GM12801 (cell line): Measurements from ENCODE around the gene KCNJ12.

ENCODE experiments used
- TF ChIP-seq, protein P1 (sequence below): IDR thresholded peaks from one replicate; pipeline ENCODE4 v1.5.1; 2011; ENCODE audit warnings: control low read depth; ENCODE audit not compliant: insufficient read length; ENCODE audit errors: extremely low read depth

KCNJ12 gene

GRCh38 chr17:21375162-21375560 is 996 bp upstream of the KCNJ12 start:
- TF ChIP-seq, protein P1, sequence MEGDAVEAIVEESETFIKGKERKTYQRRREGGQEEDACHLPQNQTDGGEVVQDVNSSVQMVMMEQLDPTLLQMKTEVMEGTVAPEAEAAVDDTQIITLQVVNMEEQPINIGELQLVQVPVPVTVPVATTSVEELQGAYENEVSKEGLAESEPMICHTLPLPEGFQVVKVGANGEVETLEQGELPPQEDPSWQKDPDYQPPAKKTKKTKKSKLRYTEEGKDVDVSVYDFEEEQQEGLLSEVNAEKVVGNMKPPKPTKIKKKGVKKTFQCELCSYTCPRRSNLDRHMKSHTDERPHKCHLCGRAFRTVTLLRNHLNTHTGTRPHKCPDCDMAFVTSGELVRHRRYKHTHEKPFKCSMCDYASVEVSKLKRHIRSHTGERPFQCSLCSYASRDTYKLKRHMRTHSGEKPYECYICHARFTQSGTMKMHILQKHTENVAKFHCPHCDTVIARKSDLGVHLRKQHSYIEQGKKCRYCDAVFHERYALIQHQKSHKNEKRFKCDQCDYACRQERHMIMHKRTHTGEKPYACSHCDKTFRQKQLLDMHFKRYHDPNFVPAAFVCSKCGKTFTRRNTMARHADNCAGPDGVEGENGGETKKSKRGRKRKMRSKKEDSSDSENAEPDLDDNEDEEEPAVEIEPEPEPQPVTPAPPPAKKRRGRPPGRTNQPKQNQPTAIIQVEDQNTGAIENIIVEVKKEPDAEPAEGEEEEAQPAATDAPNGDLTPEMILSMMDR = no peak

DNA sequence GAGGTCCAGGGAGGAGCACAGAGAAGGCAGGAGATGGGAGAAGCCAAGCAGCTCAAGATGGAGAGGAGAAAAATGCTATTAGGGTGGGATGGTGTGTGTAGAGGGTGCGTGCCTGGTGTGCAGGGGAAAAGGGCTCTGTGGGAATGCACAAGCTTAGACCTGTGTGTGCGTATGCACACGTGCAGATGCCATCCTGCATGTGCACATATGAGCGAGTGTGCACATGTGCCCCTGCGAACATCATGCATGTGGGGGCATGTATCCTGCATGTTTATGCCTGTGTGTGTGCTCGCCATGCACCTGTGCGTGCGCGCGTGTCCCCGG is 438 bp upstream of the KCNJ12 start:
- TF ChIP-seq, protein P1 = no peak

DNA sequence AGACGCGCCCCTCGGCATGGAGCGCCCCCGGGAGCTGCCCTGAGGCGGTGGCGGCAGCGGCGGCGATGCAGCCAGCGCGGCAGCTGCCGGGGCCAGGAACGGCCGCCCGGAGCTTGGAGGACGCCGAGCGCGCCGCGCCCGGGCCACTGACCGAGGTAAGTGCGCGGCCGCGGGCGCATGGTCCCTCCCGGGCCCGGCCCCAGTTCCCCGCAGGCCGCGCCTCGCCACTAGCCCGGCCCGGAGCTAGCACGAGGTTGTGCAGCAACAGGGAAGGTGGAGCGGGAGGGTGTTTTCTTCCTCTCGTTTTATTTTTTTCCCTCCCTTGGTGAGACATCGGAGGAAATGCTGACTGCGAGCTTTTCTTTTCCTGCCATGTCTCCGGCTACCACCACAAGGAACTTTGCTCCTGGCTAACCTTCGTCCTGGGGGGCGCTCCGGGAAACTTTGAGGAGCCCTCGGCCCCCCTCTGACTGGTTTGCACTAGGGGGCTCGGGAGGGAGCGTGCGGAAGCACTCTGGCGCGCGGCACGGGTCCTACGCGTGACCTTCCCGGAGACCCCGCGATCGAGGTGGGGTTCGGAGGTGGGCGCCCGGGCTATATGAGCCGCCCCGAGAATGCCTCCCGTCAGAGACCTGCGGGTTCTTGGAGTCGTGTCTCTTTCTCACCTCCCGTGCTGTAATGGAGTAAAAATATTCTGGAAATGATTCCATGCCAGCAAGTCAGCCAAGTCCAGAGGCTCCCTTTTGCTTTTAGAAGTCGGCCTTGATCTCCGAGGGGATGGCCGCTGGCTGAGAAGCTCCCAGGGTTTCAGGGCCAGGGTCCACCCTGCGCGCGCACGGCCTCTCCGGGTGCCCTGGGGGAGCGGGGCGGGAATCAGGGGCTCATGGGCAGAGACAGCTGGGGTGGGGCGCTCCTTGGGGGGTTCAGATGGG is 868 bp downstream of the KCNJ12 start:
- TF ChIP-seq, protein P1 = no peak

DNA sequence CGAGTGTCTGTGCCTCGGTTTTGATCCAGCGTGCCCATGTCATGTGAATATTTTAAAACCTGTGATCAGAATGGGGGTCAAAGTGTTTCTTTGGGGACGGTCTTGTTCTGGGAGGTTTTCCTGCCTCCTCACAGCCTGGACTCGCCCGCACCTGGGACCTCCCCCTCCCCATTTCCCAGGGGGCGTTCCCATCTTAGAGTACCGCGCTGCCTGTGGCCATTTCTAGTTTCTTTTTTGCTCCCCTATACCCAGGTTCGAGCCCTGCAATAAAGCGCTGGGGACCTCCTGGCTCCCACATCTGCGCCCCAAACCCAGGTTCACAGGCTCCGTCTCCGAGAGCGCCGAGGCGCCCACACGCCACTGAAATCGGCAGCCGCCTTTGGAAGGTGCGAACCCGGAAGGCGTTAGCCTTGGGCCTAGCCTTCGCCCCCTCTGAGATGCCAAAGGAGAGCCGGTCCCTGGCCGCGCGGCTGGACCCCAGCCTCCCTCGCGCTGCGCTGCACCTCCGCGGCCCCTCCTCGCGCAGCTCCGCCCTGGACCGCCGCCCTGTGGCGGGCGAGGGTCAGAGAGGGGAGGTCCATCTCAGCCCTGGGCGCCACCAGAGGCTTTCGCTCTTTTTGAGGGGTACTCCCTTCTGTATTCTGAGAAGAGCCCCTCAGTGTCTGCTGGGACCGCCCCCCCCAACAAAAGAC is 1.7 kb downstream of the KCNJ12 start:
- TF ChIP-seq, protein P1 = no peak

- TF ChIP-seq, protein P1 = no peak
Measured at GRCh38 chr17:21378553-21378952, 2.4 kb downstream of the KCNJ12 start.

GRCh38 chr17:21379080-21379711 is 3.0 kb downstream of the KCNJ12 start:
- TF ChIP-seq, protein P1 = no peak

DNA sequence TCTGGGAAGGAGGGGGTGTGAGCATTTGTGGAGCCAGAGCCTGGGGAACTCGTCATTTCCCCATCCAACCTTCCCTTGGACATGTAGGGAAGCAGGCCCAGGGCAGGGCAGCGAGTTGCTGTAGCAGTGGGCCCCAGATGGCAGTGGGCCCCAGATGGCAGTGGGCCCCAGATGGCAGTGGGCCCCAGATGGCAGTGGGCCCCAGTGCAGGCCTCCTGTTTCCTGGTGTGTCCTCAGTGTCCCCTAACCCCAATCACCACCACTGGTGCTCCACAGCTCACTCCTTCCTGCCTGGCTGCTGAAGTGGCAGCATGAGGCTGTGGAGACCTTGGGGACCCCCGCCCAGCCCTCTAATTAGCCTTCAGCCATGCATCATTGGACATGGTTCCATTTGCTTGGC is 4.5 kb downstream of the KCNJ12 start:
- TF ChIP-seq, protein P1 = no peak
